ENCODE results near the gene PPP1CC.
"Not testable (repeated sequence)": the region's sequence is repeated elsewhere in the genome, so short reads cannot be mapped to it uniquely, and the experiment has no call there.

The PPP1CC gene

GRCh38 chr12:110754101-110754793, 11.6 kb upstream of the PPP1CC start:
- DNase-seq (ENCODE audit: low read depth in 2 of 2) = no peak

GRCh38 chr12:110750784-110751461, 8.2 kb upstream of the PPP1CC start:
- DNase-seq (ENCODE audit: low read depth in 2 of 2) = no peak

GRCh38 chr12:110746550-110746949, 3.9 kb upstream of the PPP1CC start:
- DNase-seq (ENCODE audit: low read depth in 2 of 2) = no peak

- DNase-seq (ENCODE audit: low read depth in 2 of 2) = peak; percentile 32 to 36
Measured at GRCh38 chr12:110745542-110746284, 3.0 kb upstream of the PPP1CC start.

- no peak for DNase-seq (ENCODE audit: low read depth in 2 of 2)
Measured at GRCh38 chr12:110744601-110745264, 2.0 kb upstream of the PPP1CC start.

GRCh38 chr12:110744151-110744571, 1.5 kb upstream of the PPP1CC start:
- no peak for DNase-seq (ENCODE audit: low read depth in 2 of 2)

- DNase-seq (ENCODE audit: low read depth in 2 of 2) = no peak
Measured at GRCh38 chr12:110743571-110744093, 941 bp upstream of the PPP1CC start.

GRCh38 chr12:110742096-110742717, 484 bp downstream of the PPP1CC start:
- no peak for DNase-seq (ENCODE audit: low read depth in 2 of 2)

GRCh38 chr12:110741341-110742095, 1.2 kb downstream of the PPP1CC start:
- no peak for DNase-seq (ENCODE audit: low read depth in 2 of 2)

- no peak for DNase-seq (ENCODE audit: low read depth in 2 of 2)
Measured at GRCh38 chr12:110739894-110740293, 2.8 kb downstream of the PPP1CC start.

GRCh38 chr12:110739488-110739887, 3.2 kb downstream of the PPP1CC start:
- no peak for DNase-seq (ENCODE audit: low read depth in 2 of 2)

- no peak for DNase-seq (ENCODE audit: low read depth in 2 of 2)
Measured at GRCh38 chr12:110737532-110737931, 5.2 kb downstream of the PPP1CC start.

GRCh38 chr12:110737016-110737415, 5.7 kb downstream of the PPP1CC start:
- DNase-seq (ENCODE audit: low read depth in 2 of 2) = not testable (repeated sequence)

- no peak for DNase-seq (ENCODE audit: low read depth in 2 of 2)
Measured at GRCh38 chr12:110733900-110734299, 8.8 kb downstream of the PPP1CC start.

- DNase-seq (ENCODE audit: low read depth in 2 of 2) = peak; percentile 40 to 42
Measured at GRCh38 chr12:110733089-110733715, 9.5 kb downstream of the PPP1CC start.

- no peak for DNase-seq (ENCODE audit: low read depth in 2 of 2)
Measured at GRCh38 chr12:110732572-110732971, 10.1 kb downstream of the PPP1CC start.

- no peak for DNase-seq (ENCODE audit: low read depth in 2 of 2)
Measured at GRCh38 chr12:110731479-110731878, 11.2 kb downstream of the PPP1CC start.

GRCh38 chr12:110728628-110729027, 14.1 kb downstream of the PPP1CC start:
- DNase-seq (ENCODE audit: low read depth in 2 of 2) = no peak

GRCh38 chr12:110726708-110727369, 15.9 kb downstream of the PPP1CC start:
- no peak for DNase-seq (ENCODE audit: low read depth in 2 of 2)

GRCh38 chr12:110726028-110726427, 16.7 kb downstream of the PPP1CC start:
- DNase-seq (ENCODE audit: low read depth in 2 of 2) = no peak

Data from fibroblast of skin of left biceps (primary cell).